ENCODE results near the gene SLC35B4.
"Not testable (repeated sequence)": the region's sequence is repeated elsewhere in the genome, so short reads cannot be mapped to it uniquely, and the experiment has no call there.

The SLC35B4 gene

GRCh38 chr7:134330974-134331373 is 14.2 kb upstream of the SLC35B4 start:
- no peak for DNase-seq

- no peak for DNase-seq
Observed at GRCh38 chr7:134329614-134330346, 13.1 kb upstream of the SLC35B4 start.

- DNase-seq: no peak
Observed at GRCh38 chr7:134328900-134329299, 12.2 kb upstream of the SLC35B4 start.

GRCh38 chr7:134327896-134328295 is 11.2 kb upstream of the SLC35B4 start:
- DNase-seq: no peak

GRCh38 chr7:134324107-134324506 is 7.4 kb upstream of the SLC35B4 start:
- DNase-seq: no peak

GRCh38 chr7:134320201-134320600 is 3.5 kb upstream of the SLC35B4 start:
- no peak for DNase-seq

GRCh38 chr7:134318443-134318842 is 1.7 kb upstream of the SLC35B4 start:
- no peak for DNase-seq

- DNase-seq: no peak
Observed at GRCh38 chr7:134317434-134317833, 704 bp upstream of the SLC35B4 start.

GRCh38 chr7:134315679-134316538 is 821 bp downstream of the SLC35B4 start:
- DNase-seq: no peak

- DNase-seq: no peak
Observed at GRCh38 chr7:134313543-134313942, 3.2 kb downstream of the SLC35B4 start.

- DNase-seq: no peak
Observed at GRCh38 chr7:134312717-134313116, 4.0 kb downstream of the SLC35B4 start.

- no peak for DNase-seq
Observed at GRCh38 chr7:134311807-134312206, 4.9 kb downstream of the SLC35B4 start.

- DNase-seq: no peak
Observed at GRCh38 chr7:134308548-134308947, 8.2 kb downstream of the SLC35B4 start.

GRCh38 chr7:134307320-134307719 is 9.4 kb downstream of the SLC35B4 start:
- no peak for DNase-seq

GRCh38 chr7:134302120-134302519 is 14.6 kb downstream of the SLC35B4 start:
- DNase-seq: no peak

GRCh38 chr7:134301592-134301991 is 15.1 kb downstream of the SLC35B4 start:
- no peak for DNase-seq

- DNase-seq: no peak
Observed at GRCh38 chr7:134300988-134301387, 15.7 kb downstream of the SLC35B4 start.

- no peak for DNase-seq
Observed at GRCh38 chr7:134298902-134299683, 17.6 kb downstream of the SLC35B4 start.

GRCh38 chr7:134297489-134297888 is 19.2 kb downstream of the SLC35B4 start:
- DNase-seq: no peak

GRCh38 chr7:134295982-134296381 is 20.7 kb downstream of the SLC35B4 start:
- not testable (repeated sequence) for DNase-seq

GRCh38 chr7:134293002-134293740 is 23.6 kb downstream of the SLC35B4 start:
- no peak for DNase-seq

GRCh38 chr7:134290286-134290685 is 26.4 kb downstream of the SLC35B4 start:
- no peak for DNase-seq

- no peak for DNase-seq
Observed at GRCh38 chr7:134289841-134290240, 26.9 kb downstream of the SLC35B4 start.

Data from right hindlimb (tissue), 1 donor.